CD14-positive monocyte (primary cell): ENCODE data around the gene KDM6A. TPM values are rescaled to one million over a fixed set of nuclear protein-coding genes. Genes with fewer than 3 reads are reported as not detected.
A peak's percentile ranks its signal among the peaks of the same experiment; 100 is the strongest.

Experiments used
- DNase-seq, 3 donors: peaks; one replicate each; pipeline ENCODE4 v3.0.0-alpha.2; 2011 to 2022
- H2AFZ ChIP-seq: 2 replicates; pipeline ENCODE4 v1.6.0; 2012; ENCODE audit warnings: mild to moderate bottlenecking, low read depth, low read length, inconsistent platforms; ENCODE audit not compliant: insufficient read depth, poor library complexity, severe bottlenecking
- H3K27ac ChIP-seq, 2 donors: 1 replicate in 1 of 2; 2 replicates in 1 of 2; pipeline ENCODE4 v1.5.1; 2012 to 2013; ENCODE audit warnings: low read length in 2 of 2, control low read depth in 1 of 2, inconsistent platforms in 1 of 2, low read depth in 1 of 2, mild to moderate bottlenecking in 1 of 2
- H3K27me3 ChIP-seq, 2 donors: one replicate each; pipeline versions ENCODE4 v1.6.0 to v1.6.1; 2011 to 2013; ENCODE audit warnings: low read length in 2 of 2; ENCODE audit not compliant: control insufficient read depth in 2 of 2, insufficient read depth in 2 of 2
- H3K36me3 ChIP-seq, 2 donors: replicated peaks in 1 of 2; 1 replicate in 1 of 2; 2 replicates in 1 of 2; pipeline versions ENCODE4 v1.5.1 to v1.6.1; 2012 to 2013; ENCODE audit warnings: low read length in 2 of 2, control low read depth in 1 of 2, inconsistent platforms in 1 of 2, mild to moderate bottlenecking in 1 of 2; ENCODE audit not compliant: insufficient read depth in 2 of 2, control insufficient read depth in 1 of 2
- H3K4me1 ChIP-seq, 2 donors: 1 replicate in 1 of 2; 2 replicates in 1 of 2; pipeline versions ENCODE4 v1.5.1 to v1.6.1; 2012 to 2013; ENCODE audit warnings: low read length in 2 of 2, control low read depth in 1 of 2, inconsistent platforms in 1 of 2, mild to moderate bottlenecking in 1 of 2, moderate library complexity in 1 of 2; ENCODE audit not compliant: insufficient read depth in 2 of 2, control insufficient read depth in 1 of 2
- H3K4me2 ChIP-seq: replicated peaks from 2 replicates; pipeline ENCODE3; 2012; ENCODE audit warnings: low read length, moderate library complexity, mild to moderate bottlenecking; ENCODE audit not compliant: poor library complexity, severe bottlenecking; ENCODE audit errors: extremely low read depth
- H3K4me3 ChIP-seq, 3 experiments: fragments of 200-600 bp in 1 of 3; sonication (generic) in 1 of 3; replicated peaks in 1 of 3; 1 replicate in 2 of 3; 2 replicates in 1 of 3; pipeline ENCODE4 v1.5.1; 2011 to 2013; ENCODE audit warnings: low read length in 3 of 3, mild to moderate bottlenecking in 3 of 3, control low read depth in 2 of 3, low read depth in 2 of 3, inconsistent platforms in 1 of 3, moderate library complexity in 1 of 3
- H3K79me2 ChIP-seq: 2 replicates; pipeline ENCODE4 v1.6.0; 2012; ENCODE audit warnings: mild to moderate bottlenecking, control low read depth, inconsistent platforms, low read length, moderate library complexity; ENCODE audit not compliant: insufficient read depth
- H3K9ac ChIP-seq: 2 replicates; pipeline ENCODE4 v1.6.0; 2017; ENCODE audit warnings: low read length, mild to moderate bottlenecking; ENCODE audit not compliant: insufficient read depth, poor library complexity, severe bottlenecking
- H3K9me3 ChIP-seq, 2 donors: replicated peaks in 1 of 2; 1 replicate in 1 of 2; 2 replicates in 1 of 2; pipeline versions ENCODE4 v1.5.1 to v1.6.1; 2012 to 2013; ENCODE audit warnings: low read length in 2 of 2, control low read depth in 1 of 2; ENCODE audit not compliant: control insufficient read depth in 1 of 2, insufficient read depth in 1 of 2
- H4K20me1 ChIP-seq: 2 replicates; pipeline ENCODE4 v1.6.0; 2012; ENCODE audit warnings: mild to moderate bottlenecking, low read length, control low read depth, moderate library complexity; ENCODE audit not compliant: insufficient read depth
- H3K27ac Mint-ChIP-seq, 7 donors: one replicate each; pipeline ENCODE4 v1.8.0; 2020; ENCODE audit warnings: mild to moderate bottlenecking in 7 of 7, mixed read lengths in 7 of 7, moderate library complexity in 6 of 7, inconsistent platforms in 2 of 7
- H3K27me3 Mint-ChIP-seq, 3 donors: one replicate each; pipeline ENCODE4 v1.8.0; 2021 to 2022; ENCODE audit warnings: low read depth in 3 of 3, mild to moderate bottlenecking in 3 of 3, mixed read lengths in 3 of 3, moderate library complexity in 3 of 3, inconsistent platforms in 1 of 3
- H3K36me3 Mint-ChIP-seq, 2 donors: one replicate each; pipeline ENCODE4 v1.8.0; 2020; ENCODE audit warnings: mixed read lengths in 2 of 2, inconsistent platforms in 1 of 2, mild to moderate bottlenecking in 1 of 2
- H3K4me1 Mint-ChIP-seq: one replicate; pipeline ENCODE4 v1.8.0; 2020; ENCODE audit warnings: mild to moderate bottlenecking, mixed read lengths
- H3K4me3 Mint-ChIP-seq, 2 donors: one replicate each; pipeline ENCODE4 v1.8.0; 2020; ENCODE audit warnings: mild to moderate bottlenecking in 2 of 2, mixed read lengths in 2 of 2, moderate library complexity in 1 of 2
- H3K9me3 Mint-ChIP-seq, 7 donors: one replicate each; pipeline ENCODE4 v1.8.0; 2020 to 2022; ENCODE audit warnings: mixed read lengths in 7 of 7, mild to moderate bottlenecking in 6 of 7, moderate library complexity in 6 of 7, inconsistent platforms in 2 of 7
- CTCF ChIP-seq: fragments of 200-600 bp; IDR thresholded peaks from one replicate; pipeline ENCODE4 v1.8.0; 2022; ENCODE audit warnings: antibody characterized with exemption, mild to moderate bottlenecking
- WGBS: methylation state at CpG from one replicate; pipeline ENCODE4 v1.1.5; 2013; ENCODE audit warnings: missing lambda C conversion rate; ENCODE audit not compliant: insufficient coverage; 5-methylcytosine and 5-hydroxymethylcytosine counted together
- intact Hi-C, 2 donors: fragments of 100-400 bp; cut with micrococcal nuclease; formaldehyde crosslinking; loops; one replicate each; pipeline versions ENCODE4 v1.15.0 to v1.15.1; 2023
- polyA plus RNA-seq, 3 donors: library from polyadenylated mRNA; depleted of rRNA in 1 of 3; unstranded in 2 of 3; stranded (reverse) in 1 of 3; fragments of 300-500 nt in 2 of 3; fragments of >200 nt in 1 of 3; fragmentation: Illumina TruSeq in 2 of 3; gene quantifications; 1 replicate in 2 of 3; 2 replicates in 1 of 3; pipeline ENCODE4 v1.2.3, GENCODE V29; 2012 to 2021

The KDM6A gene
- polyA plus RNA-seq, 3 donors, result 7.6 to 35.0 (median 13.8) TPM

GRCh38 chrX:44957848-44958247 is 84.9 kb downstream of the KDM6A start:
- H3K9ac ChIP-seq, result no peak overlapping the region
- no peak overlapping the region for H3K27ac ChIP-seq
- no peak for DNase-seq
- TF ChIP-seq CTCF, result no peak
- peaks cover 100% of the 10 kb centered on the region for H4K20me1 ChIP-seq
- Mint-ChIP-seq H3K27me3 (no peaks in the 10 kb centered on the region), H3K9me3 (peaks cover 0 to 2% (median 0%) of the 10 kb centered on the region in 7 donors), H3K4me1 (peaks cover 23% of the 10 kb centered on the region), H3K4me3 (no peak overlapping the region), H3K36me3 (peaks cover 4 to 20% of the 10 kb centered on the region in 2 donors), H3K27ac (no peak overlapping the region)
- H2AFZ ChIP-seq, result no peak overlapping the region
- peaks cover 0 to 18% of the 10 kb centered on the region in 2 donors for H3K36me3 ChIP-seq
- H3K79me2 ChIP-seq, result peaks cover 100% of the 10 kb centered on the region
- no peak overlapping the region for H3K4me3 ChIP-seq
- no CpG with 5 or more reads among the region's 2 CpGs for WGBS
- intact Hi-C loops, result no loop called here
- H3K4me2 ChIP-seq, result no peak overlapping the region
- H3K27me3 ChIP-seq, result no peaks in the 10 kb centered on the region
- H3K4me1 ChIP-seq, result no peaks in the 10 kb centered on the region
- no peaks in the 10 kb centered on the region for H3K9me3 ChIP-seq

DNA sequence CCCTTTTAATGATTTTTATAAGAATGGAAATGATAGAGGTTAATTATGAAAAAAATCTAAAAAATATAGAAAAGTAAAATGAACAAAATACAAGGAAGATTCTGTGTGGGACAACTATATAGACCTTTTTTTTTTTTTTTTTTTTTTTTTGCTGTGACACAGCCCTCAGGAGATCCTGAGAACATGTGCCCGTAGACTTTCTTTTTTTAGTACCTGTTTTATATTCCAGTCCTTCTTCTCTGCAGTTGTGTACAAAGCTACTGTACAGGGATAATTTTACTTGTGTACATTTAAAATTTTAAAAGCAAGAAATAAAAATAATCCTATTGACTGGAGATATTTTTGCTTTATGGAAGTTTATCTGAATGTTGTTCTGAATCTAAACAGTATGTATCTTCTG is 85.5 kb downstream of the KDM6A start:
- Histone ChIP-seq H3K36me3 (peaks cover 3 to 24% of the 10 kb centered on the region in 2 donors), H3K9me3 (no peaks in the 10 kb centered on the region), H2AFZ (no peak overlapping the region), H3K27me3 (no peaks in the 10 kb centered on the region), H3K79me2 (peaks cover 100% of the 10 kb centered on the region), H3K27ac (no peak overlapping the region), H3K9ac (no peak overlapping the region), H3K4me3 (no peak overlapping the region), H3K4me1 (no peaks in the 10 kb centered on the region), H4K20me1 (peaks cover 100% of the 10 kb centered on the region), H3K4me2 (no peak overlapping the region)
- no CpG with 5 or more reads among the region's 1 CpG for WGBS
- no peak for DNase-seq
- no peak overlapping the region for H3K4me3 Mint-ChIP-seq
- intact Hi-C loops, result no loop called here
- peaks cover 21% of the 10 kb centered on the region for H3K4me1 Mint-ChIP-seq
- H3K27me3 Mint-ChIP-seq, result no peaks in the 10 kb centered on the region
- TF ChIP-seq CTCF, result no peak
- H3K27ac Mint-ChIP-seq, result peak overlapping the region in 1 of 7 donors; percentile 22
- peaks cover 10 to 24% of the 10 kb centered on the region in 2 donors for H3K36me3 Mint-ChIP-seq
- H3K9me3 Mint-ChIP-seq, result peaks cover 0 to 2% (median 0%) of the 10 kb centered on the region in 7 donors
